ENCODE results near the gene EPB41L2. TPM values are rescaled to one million over a fixed set of nuclear protein-coding genes. Genes with fewer than 3 reads are reported as not detected.

The EPB41L2 gene
- total RNA-seq, 2 experiments from 2014 or later, result 9.5 to 12.3 TPM

DNA sequence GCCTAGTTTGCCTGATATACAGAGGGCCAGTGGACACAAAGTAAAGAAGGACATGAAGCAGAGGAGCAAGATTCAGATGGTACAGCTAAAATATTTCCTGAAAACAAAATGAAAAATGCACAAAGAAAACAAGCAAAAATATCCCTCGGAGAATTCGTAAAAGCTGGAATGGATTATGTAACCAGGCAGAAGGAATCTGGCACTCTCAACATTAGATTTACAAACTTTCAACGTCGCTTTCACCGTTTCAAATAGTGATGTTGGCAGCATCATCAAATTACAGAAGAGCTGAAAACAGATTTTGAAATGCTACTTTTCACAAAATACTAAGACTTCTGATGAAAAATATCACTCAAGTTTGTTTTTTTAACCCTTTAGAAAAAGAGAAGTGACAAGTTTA, 224.1 kb downstream of the EPB41L2 start:
- Mint-ChIP-seq H3K4me3 (no peak overlapping the region), H3K36me3 (ENCODE audit: low read depth) (no peaks in the 10 kb centered on the region), H3K4me1 (ENCODE audit: low read depth) (no peaks in the 10 kb centered on the region), H3K9me3 (no peaks in the 10 kb centered on the region), H3K27me3 (no peaks in the 10 kb centered on the region), H3K27ac (no peak overlapping the region)
- ChIA-PET POLR2A (no interaction called here), CTCF (no interaction called here)
- Histone ChIP-seq H3K36me3 (ENCODE audit: insufficient read depth, low read length) (no peaks in the 10 kb centered on the region), H3K4me3 (ENCODE audit: low read length) (no peak overlapping the region), H3K9me3 (ENCODE audit: control insufficient read depth in 1 of 2, insufficient read depth in 1 of 2, low read length in 2 of 2) (no peaks in the 10 kb centered on the region), H3K4me1 (ENCODE audit: insufficient read depth, low read length) (no peaks in the 10 kb centered on the region), H3K27ac (ENCODE audit: low read depth in 1 of 2, low read length in 2 of 2) (no peak overlapping the region), H3K27me3 (ENCODE audit: control insufficient read depth in 1 of 2, insufficient read depth in 2 of 2, low read length in 2 of 2) (no peaks in the 10 kb centered on the region)
- DNase-seq (no peak), ATAC-seq (ENCODE audit: poor library complexity) (no peak)
- no peak for TF ChIP-seq CTCF (IDR thresholded peaks at IDR 0.05)
- intact Hi-C loops (cut with DNase I, micrococcal nuclease), result no loop called here

- H3K4me1 Mint-ChIP-seq (ENCODE audit: low read depth), result no peaks in the 10 kb centered on the region
- Histone ChIP-seq H3K27ac (ENCODE audit: low read depth in 1 of 2, low read length in 2 of 2) (no peak overlapping the region), H3K4me1 (ENCODE audit: insufficient read depth, low read length) (no peaks in the 10 kb centered on the region), H3K27me3 (ENCODE audit: control insufficient read depth in 1 of 2, insufficient read depth in 2 of 2, low read length in 2 of 2) (no peaks in the 10 kb centered on the region), H3K4me3 (ENCODE audit: low read length) (no peak overlapping the region), H3K9me3 (ENCODE audit: control insufficient read depth in 1 of 2, insufficient read depth in 1 of 2, low read length in 2 of 2) (no peaks in the 10 kb centered on the region), H3K36me3 (ENCODE audit: insufficient read depth, low read length) (no peaks in the 10 kb centered on the region)
- ChIA-PET CTCF (no interaction called here), POLR2A (no interaction called here)
- H3K36me3 Mint-ChIP-seq (ENCODE audit: low read depth), result no peaks in the 10 kb centered on the region
- no peak for TF ChIP-seq CTCF (IDR thresholded peaks at IDR 0.05)
- ATAC-seq (ENCODE audit: poor library complexity), result no peak
- H3K9me3 Mint-ChIP-seq, result no peaks in the 10 kb centered on the region
- DNase-seq, result no peak
- H3K27ac Mint-ChIP-seq, result no peak overlapping the region
- H3K27me3 Mint-ChIP-seq, result no peaks in the 10 kb centered on the region
- no peak overlapping the region for H3K4me3 Mint-ChIP-seq
- intact Hi-C loops (cut with DNase I, micrococcal nuclease), result no loop called here
These were observed 224.7 kb downstream of the EPB41L2 start for GRCh38 chr6:130838250-130838860.

- Mint-ChIP-seq H3K27ac (no peak overlapping the region), H3K4me3 (no peak overlapping the region), H3K4me1 (ENCODE audit: low read depth) (no peaks in the 10 kb centered on the region), H3K27me3 (no peaks in the 10 kb centered on the region), H3K36me3 (ENCODE audit: low read depth) (no peaks in the 10 kb centered on the region), H3K9me3 (no peaks in the 10 kb centered on the region)
- ChIA-PET POLR2A (no interaction called here), CTCF (no interaction called here)
- TF ChIP-seq CTCF (IDR thresholded peaks at IDR 0.05), result no peak
- DNase-seq (no peak), ATAC-seq (ENCODE audit: poor library complexity) (no peak)
- Histone ChIP-seq H3K9me3 (ENCODE audit: control insufficient read depth in 1 of 2, insufficient read depth in 1 of 2, low read length in 2 of 2) (no peaks in the 10 kb centered on the region), H3K4me3 (ENCODE audit: low read length) (no peak overlapping the region), H3K27me3 (ENCODE audit: control insufficient read depth in 1 of 2, insufficient read depth in 2 of 2, low read length in 2 of 2) (no peaks in the 10 kb centered on the region), H3K27ac (ENCODE audit: low read depth in 1 of 2, low read length in 2 of 2) (no peak overlapping the region), H3K4me1 (ENCODE audit: insufficient read depth, low read length) (no peaks in the 10 kb centered on the region), H3K36me3 (ENCODE audit: insufficient read depth, low read length) (no peaks in the 10 kb centered on the region)
- intact Hi-C loops (cut with DNase I, micrococcal nuclease), result no loop called here
These were observed 226.0 kb downstream of the EPB41L2 start for GRCh38 chr6:130837067-130837466.

All from CD4-positive, alpha-beta T cell (primary cell).